CD14-positive monocyte (primary cell): ENCODE results near the gene CHMP4A. TPM values are rescaled to one million over a fixed set of nuclear protein-coding genes. Genes with fewer than 3 reads are reported as not detected.

Experiments
- DNase-seq, 3 donors: peaks; one replicate each; pipeline ENCODE4 v3.0.0-alpha.2; 2011 to 2022
- H2AFZ ChIP-seq: 2 replicates; pipeline ENCODE4 v1.6.0; 2012; ENCODE audit warnings: mild to moderate bottlenecking, low read depth, low read length, inconsistent platforms; ENCODE audit not compliant: insufficient read depth, poor library complexity, severe bottlenecking
- H3K27ac ChIP-seq, 2 donors: 1 replicate in 1 of 2; 2 replicates in 1 of 2; pipeline ENCODE4 v1.5.1; 2012 to 2013; ENCODE audit warnings: low read length in 2 of 2, control low read depth in 1 of 2, inconsistent platforms in 1 of 2, low read depth in 1 of 2, mild to moderate bottlenecking in 1 of 2
- H3K27me3 ChIP-seq, 2 donors: one replicate each; pipeline versions ENCODE4 v1.6.0 to v1.6.1; 2011 to 2013; ENCODE audit warnings: low read length in 2 of 2; ENCODE audit not compliant: control insufficient read depth in 2 of 2, insufficient read depth in 2 of 2
- H3K36me3 ChIP-seq, 2 donors: replicated peaks in 1 of 2; 1 replicate in 1 of 2; 2 replicates in 1 of 2; pipeline versions ENCODE4 v1.5.1 to v1.6.1; 2012 to 2013; ENCODE audit warnings: low read length in 2 of 2, control low read depth in 1 of 2, inconsistent platforms in 1 of 2, mild to moderate bottlenecking in 1 of 2; ENCODE audit not compliant: insufficient read depth in 2 of 2, control insufficient read depth in 1 of 2
- H3K4me1 ChIP-seq, 2 donors: 1 replicate in 1 of 2; 2 replicates in 1 of 2; pipeline versions ENCODE4 v1.5.1 to v1.6.1; 2012 to 2013; ENCODE audit warnings: low read length in 2 of 2, control low read depth in 1 of 2, inconsistent platforms in 1 of 2, mild to moderate bottlenecking in 1 of 2, moderate library complexity in 1 of 2; ENCODE audit not compliant: insufficient read depth in 2 of 2, control insufficient read depth in 1 of 2
- H3K4me2 ChIP-seq: replicated peaks from 2 replicates; pipeline ENCODE3; 2012; ENCODE audit warnings: low read length, moderate library complexity, mild to moderate bottlenecking; ENCODE audit not compliant: poor library complexity, severe bottlenecking; ENCODE audit errors: extremely low read depth
- H3K4me3 ChIP-seq, 3 experiments: fragments of 200-600 bp in 1 of 3; sonication (generic) in 1 of 3; replicated peaks in 1 of 3; 1 replicate in 2 of 3; 2 replicates in 1 of 3; pipeline ENCODE4 v1.5.1; 2011 to 2013; ENCODE audit warnings: low read length in 3 of 3, mild to moderate bottlenecking in 3 of 3, control low read depth in 2 of 3, low read depth in 2 of 3, inconsistent platforms in 1 of 3, moderate library complexity in 1 of 3
- H3K79me2 ChIP-seq: 2 replicates; pipeline ENCODE4 v1.6.0; 2012; ENCODE audit warnings: mild to moderate bottlenecking, control low read depth, inconsistent platforms, low read length, moderate library complexity; ENCODE audit not compliant: insufficient read depth
- H3K9ac ChIP-seq: 2 replicates; pipeline ENCODE4 v1.6.0; 2017; ENCODE audit warnings: low read length, mild to moderate bottlenecking; ENCODE audit not compliant: insufficient read depth, poor library complexity, severe bottlenecking
- H3K9me3 ChIP-seq, 2 donors: replicated peaks in 1 of 2; 1 replicate in 1 of 2; 2 replicates in 1 of 2; pipeline versions ENCODE4 v1.5.1 to v1.6.1; 2012 to 2013; ENCODE audit warnings: low read length in 2 of 2, control low read depth in 1 of 2; ENCODE audit not compliant: control insufficient read depth in 1 of 2, insufficient read depth in 1 of 2
- H4K20me1 ChIP-seq: 2 replicates; pipeline ENCODE4 v1.6.0; 2012; ENCODE audit warnings: mild to moderate bottlenecking, low read length, control low read depth, moderate library complexity; ENCODE audit not compliant: insufficient read depth
- H3K27ac Mint-ChIP-seq, 7 donors: one replicate each; pipeline ENCODE4 v1.8.0; 2020; ENCODE audit warnings: mild to moderate bottlenecking in 7 of 7, mixed read lengths in 7 of 7, moderate library complexity in 6 of 7, inconsistent platforms in 2 of 7
- H3K27me3 Mint-ChIP-seq, 3 donors: one replicate each; pipeline ENCODE4 v1.8.0; 2021 to 2022; ENCODE audit warnings: low read depth in 3 of 3, mild to moderate bottlenecking in 3 of 3, mixed read lengths in 3 of 3, moderate library complexity in 3 of 3, inconsistent platforms in 1 of 3
- H3K36me3 Mint-ChIP-seq, 2 donors: one replicate each; pipeline ENCODE4 v1.8.0; 2020; ENCODE audit warnings: mixed read lengths in 2 of 2, inconsistent platforms in 1 of 2, mild to moderate bottlenecking in 1 of 2
- H3K4me1 Mint-ChIP-seq: one replicate; pipeline ENCODE4 v1.8.0; 2020; ENCODE audit warnings: mild to moderate bottlenecking, mixed read lengths
- H3K4me3 Mint-ChIP-seq, 2 donors: one replicate each; pipeline ENCODE4 v1.8.0; 2020; ENCODE audit warnings: mild to moderate bottlenecking in 2 of 2, mixed read lengths in 2 of 2, moderate library complexity in 1 of 2
- H3K9me3 Mint-ChIP-seq, 7 donors: one replicate each; pipeline ENCODE4 v1.8.0; 2020 to 2022; ENCODE audit warnings: mixed read lengths in 7 of 7, mild to moderate bottlenecking in 6 of 7, moderate library complexity in 6 of 7, inconsistent platforms in 2 of 7
- WGBS: methylation state at CpG from one replicate; pipeline ENCODE4 v1.1.5; 2013; ENCODE audit warnings: missing lambda C conversion rate; ENCODE audit not compliant: insufficient coverage; 5-methylcytosine and 5-hydroxymethylcytosine counted together
- intact Hi-C, 2 donors: fragments of 100-400 bp; cut with micrococcal nuclease; formaldehyde crosslinking; loops; one replicate each; pipeline versions ENCODE4 v1.15.0 to v1.15.1; 2023
- polyA plus RNA-seq, 3 donors: library from polyadenylated mRNA; depleted of rRNA in 1 of 3; unstranded in 2 of 3; stranded (reverse) in 1 of 3; fragments of 300-500 nt in 2 of 3; fragments of >200 nt in 1 of 3; fragmentation: Illumina TruSeq in 2 of 3; gene quantifications; 1 replicate in 2 of 3; 2 replicates in 1 of 3; pipeline ENCODE4 v1.2.3, GENCODE V29; 2012 to 2021
- TF ChIP-seq, protein P1 (sequence below): fragments of 200-600 bp; IDR thresholded peaks from one replicate; pipeline ENCODE4 v1.8.0; 2022; ENCODE audit warnings: antibody characterized with exemption, mild to moderate bottlenecking

Gene CHMP4A
- polyA plus RNA-seq, 3 donors: 99.0 to 128 (median 102) TPM

DNA sequence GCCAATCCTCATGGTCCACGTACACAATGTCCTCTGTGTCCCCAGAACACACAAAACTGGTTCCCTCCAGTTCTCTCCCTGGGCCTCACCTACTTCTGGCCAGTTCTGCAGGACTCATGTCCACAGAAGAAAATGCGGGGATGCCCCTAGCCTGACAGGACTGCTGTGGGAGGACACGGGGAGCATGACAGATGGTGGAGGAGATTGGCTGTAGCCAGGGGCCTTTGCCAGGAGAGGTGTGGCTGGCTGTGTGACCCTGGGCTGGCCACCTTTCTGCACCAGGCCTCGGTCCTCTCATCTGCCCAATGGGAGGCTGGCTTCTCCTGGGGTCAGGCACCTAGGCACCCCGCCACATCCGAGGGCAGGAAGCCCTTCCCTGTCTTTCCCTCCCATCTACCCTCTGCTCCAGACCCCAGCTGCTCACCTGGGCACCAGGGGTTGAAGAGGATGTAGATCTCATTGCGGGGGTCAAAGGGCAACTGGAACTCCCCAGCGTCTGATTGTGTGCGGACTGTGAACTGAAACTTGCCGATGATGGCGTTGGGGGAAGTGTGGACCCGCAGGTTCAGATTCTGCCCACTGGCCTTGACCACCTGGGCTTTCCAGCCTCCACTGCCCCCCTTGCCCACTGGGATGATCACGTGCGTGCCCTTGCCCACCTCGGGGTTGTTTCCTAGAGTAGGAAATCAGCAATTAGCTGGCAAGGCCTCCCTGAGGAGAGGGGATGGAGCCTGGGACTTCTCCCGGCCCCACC, 46.9 kb upstream of the CHMP4A start:
- Histone ChIP-seq H3K27ac (no peak overlapping the region), H4K20me1 (no peaks in the 10 kb centered on the region), H3K79me2 (no peaks in the 10 kb centered on the region), H2AFZ (no peak overlapping the region), H3K9ac (no peak overlapping the region), H3K9me3 (no peaks in the 10 kb centered on the region), H3K4me2 (no peak overlapping the region), H3K27me3 (no peaks in the 10 kb centered on the region), H3K36me3 (peaks cover 39 to 80% of the 10 kb centered on the region in 2 donors), H3K4me3 (no peak overlapping the region), H3K4me1 (no peaks in the 10 kb centered on the region)
- peaks cover 0 to 2% (median 1%) of the 10 kb centered on the region in 3 donors for H3K27me3 Mint-ChIP-seq
- H3K4me1 Mint-ChIP-seq: no peaks in the 10 kb centered on the region
- intact Hi-C loops: no loop called here
- no peaks in the 10 kb centered on the region for H3K9me3 Mint-ChIP-seq
- no peak overlapping the region for H3K27ac Mint-ChIP-seq
- TF ChIP-seq, protein P1, sequence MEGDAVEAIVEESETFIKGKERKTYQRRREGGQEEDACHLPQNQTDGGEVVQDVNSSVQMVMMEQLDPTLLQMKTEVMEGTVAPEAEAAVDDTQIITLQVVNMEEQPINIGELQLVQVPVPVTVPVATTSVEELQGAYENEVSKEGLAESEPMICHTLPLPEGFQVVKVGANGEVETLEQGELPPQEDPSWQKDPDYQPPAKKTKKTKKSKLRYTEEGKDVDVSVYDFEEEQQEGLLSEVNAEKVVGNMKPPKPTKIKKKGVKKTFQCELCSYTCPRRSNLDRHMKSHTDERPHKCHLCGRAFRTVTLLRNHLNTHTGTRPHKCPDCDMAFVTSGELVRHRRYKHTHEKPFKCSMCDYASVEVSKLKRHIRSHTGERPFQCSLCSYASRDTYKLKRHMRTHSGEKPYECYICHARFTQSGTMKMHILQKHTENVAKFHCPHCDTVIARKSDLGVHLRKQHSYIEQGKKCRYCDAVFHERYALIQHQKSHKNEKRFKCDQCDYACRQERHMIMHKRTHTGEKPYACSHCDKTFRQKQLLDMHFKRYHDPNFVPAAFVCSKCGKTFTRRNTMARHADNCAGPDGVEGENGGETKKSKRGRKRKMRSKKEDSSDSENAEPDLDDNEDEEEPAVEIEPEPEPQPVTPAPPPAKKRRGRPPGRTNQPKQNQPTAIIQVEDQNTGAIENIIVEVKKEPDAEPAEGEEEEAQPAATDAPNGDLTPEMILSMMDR: no peak
- no peak overlapping the region for H3K4me3 Mint-ChIP-seq
- 94% methylated on average over 10 of the region's 16 CpGs for WGBS
- no peak for DNase-seq
- peaks cover 67 to 81% of the 10 kb centered on the region in 2 donors for H3K36me3 Mint-ChIP-seq

DNA sequence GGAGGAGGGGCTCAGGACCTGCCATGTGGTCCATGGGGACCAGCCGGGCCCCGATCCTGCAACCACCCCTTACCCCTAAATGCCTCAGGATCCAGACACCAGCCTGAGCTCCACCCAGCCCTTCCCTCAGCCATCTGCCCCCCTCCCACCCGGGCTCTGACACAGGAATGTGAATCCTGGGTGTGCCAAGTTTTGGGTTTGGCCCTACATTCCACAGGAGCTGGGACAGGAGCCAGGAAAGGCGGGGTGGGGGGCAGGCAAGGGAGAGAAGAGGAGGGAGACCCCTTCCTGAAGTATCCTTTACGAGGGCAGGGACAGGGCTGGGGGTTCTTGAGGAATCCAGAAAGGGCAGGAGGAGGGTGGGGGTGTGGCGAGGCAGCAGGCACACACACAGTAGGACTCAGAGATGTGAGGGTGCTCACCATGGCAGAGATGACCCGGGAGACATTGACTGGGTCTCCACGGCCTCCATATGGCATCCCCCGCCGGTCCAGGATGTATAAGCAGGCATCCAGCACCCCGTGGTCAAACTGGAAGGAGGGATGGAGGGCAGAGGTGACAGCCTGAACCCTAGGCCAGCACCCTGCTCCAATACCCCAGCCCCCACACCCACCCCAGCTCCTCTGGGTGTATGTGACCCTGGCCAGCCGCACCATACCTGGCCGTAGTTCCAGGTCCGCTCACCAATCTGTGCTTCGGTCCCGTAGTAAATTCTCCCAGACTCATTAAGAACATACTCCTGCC, 46.2 kb upstream of the CHMP4A start:
- intact Hi-C loops: no loop called here
- Histone ChIP-seq H3K36me3 (peaks cover 42 to 80% of the 10 kb centered on the region in 2 donors), H3K4me3 (no peak overlapping the region), H2AFZ (no peak overlapping the region), H3K4me2 (no peak overlapping the region), H3K4me1 (no peaks in the 10 kb centered on the region), H3K9me3 (no peaks in the 10 kb centered on the region), H3K79me2 (no peaks in the 10 kb centered on the region), H4K20me1 (no peaks in the 10 kb centered on the region), H3K27ac (no peak overlapping the region), H3K27me3 (no peaks in the 10 kb centered on the region), H3K9ac (no peak overlapping the region)
- H3K4me3 Mint-ChIP-seq: no peak overlapping the region
- H3K36me3 Mint-ChIP-seq: peaks cover 66 to 81% of the 10 kb centered on the region in 2 donors
- H3K27me3 Mint-ChIP-seq: peaks cover 0 to 2% (median 1%) of the 10 kb centered on the region in 3 donors
- H3K4me1 Mint-ChIP-seq: no peaks in the 10 kb centered on the region
- TF ChIP-seq, protein P1: no peak
- H3K9me3 Mint-ChIP-seq: no peaks in the 10 kb centered on the region
- no peak overlapping the region for H3K27ac Mint-ChIP-seq
- over 99% methylated on average over 10 of the region's 16 CpGs for WGBS
- no peak for DNase-seq
